Hepatocyte (in vitro differentiated cells): ENCODE measurements around the gene LRRC28.

ENCODE experiments used
- EZH2 ChIP-seq: fragments of 200-600 bp; sonication (generic); IDR thresholded peaks from 2 replicates; pipeline ENCODE4 v1.6.1; 2016; ENCODE audit warnings: antibody characterized with exemption, mild to moderate bottlenecking, borderline replicate concordance
- EZH2phosphoT487 ChIP-seq: fragments of 200-600 bp; sonication (generic); IDR thresholded peaks from one replicate; pipeline ENCODE4 v1.6.1; 2018; ENCODE audit warnings: antibody characterized with exemption, mild to moderate bottlenecking, low read depth, moderate library complexity; ENCODE audit not compliant: unreplicated experiment, severe bottlenecking
- TF ChIP-seq, protein P1 (sequence below): fragments of 200-600 bp; sonication (generic); IDR thresholded peaks from 2 replicates; pipeline ENCODE4 v1.5.1; 2016; ENCODE audit warnings: antibody characterized with exemption, mild to moderate bottlenecking; ENCODE audit not compliant: poor library complexity

DNA sequence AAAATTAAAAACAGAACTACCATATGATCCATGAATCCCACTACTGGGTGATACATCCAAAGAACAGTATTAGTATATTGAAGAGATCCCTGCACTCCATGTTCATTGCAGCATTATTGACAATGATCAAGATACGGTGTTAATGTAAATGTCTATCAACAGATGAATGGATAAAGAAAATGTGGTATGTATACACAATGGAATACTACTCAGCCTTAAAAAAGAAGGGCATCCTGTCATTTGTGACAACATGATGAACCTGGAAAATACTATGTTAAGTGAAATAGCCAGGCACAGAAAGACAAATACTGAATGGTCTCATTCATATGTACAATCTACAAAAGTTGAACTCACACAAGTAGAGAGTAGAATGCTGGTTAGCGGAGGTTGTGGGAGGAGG lies 18.5 kb upstream of the LRRC28 start:
- TF ChIP-seq EZH2 (no peak), EZH2phosphoT487 (no peak)
- TF ChIP-seq, protein P1, sequence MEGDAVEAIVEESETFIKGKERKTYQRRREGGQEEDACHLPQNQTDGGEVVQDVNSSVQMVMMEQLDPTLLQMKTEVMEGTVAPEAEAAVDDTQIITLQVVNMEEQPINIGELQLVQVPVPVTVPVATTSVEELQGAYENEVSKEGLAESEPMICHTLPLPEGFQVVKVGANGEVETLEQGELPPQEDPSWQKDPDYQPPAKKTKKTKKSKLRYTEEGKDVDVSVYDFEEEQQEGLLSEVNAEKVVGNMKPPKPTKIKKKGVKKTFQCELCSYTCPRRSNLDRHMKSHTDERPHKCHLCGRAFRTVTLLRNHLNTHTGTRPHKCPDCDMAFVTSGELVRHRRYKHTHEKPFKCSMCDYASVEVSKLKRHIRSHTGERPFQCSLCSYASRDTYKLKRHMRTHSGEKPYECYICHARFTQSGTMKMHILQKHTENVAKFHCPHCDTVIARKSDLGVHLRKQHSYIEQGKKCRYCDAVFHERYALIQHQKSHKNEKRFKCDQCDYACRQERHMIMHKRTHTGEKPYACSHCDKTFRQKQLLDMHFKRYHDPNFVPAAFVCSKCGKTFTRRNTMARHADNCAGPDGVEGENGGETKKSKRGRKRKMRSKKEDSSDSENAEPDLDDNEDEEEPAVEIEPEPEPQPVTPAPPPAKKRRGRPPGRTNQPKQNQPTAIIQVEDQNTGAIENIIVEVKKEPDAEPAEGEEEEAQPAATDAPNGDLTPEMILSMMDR: no peak
